ENCODE results near the gene RNF151. TPM values are rescaled to one million over a fixed set of nuclear protein-coding genes. Genes with fewer than 3 reads are reported as not detected.

The RNF151 gene
- total and polyA plus RNA-seq, 2 donors from 2014 or later, result not detected

DNA sequence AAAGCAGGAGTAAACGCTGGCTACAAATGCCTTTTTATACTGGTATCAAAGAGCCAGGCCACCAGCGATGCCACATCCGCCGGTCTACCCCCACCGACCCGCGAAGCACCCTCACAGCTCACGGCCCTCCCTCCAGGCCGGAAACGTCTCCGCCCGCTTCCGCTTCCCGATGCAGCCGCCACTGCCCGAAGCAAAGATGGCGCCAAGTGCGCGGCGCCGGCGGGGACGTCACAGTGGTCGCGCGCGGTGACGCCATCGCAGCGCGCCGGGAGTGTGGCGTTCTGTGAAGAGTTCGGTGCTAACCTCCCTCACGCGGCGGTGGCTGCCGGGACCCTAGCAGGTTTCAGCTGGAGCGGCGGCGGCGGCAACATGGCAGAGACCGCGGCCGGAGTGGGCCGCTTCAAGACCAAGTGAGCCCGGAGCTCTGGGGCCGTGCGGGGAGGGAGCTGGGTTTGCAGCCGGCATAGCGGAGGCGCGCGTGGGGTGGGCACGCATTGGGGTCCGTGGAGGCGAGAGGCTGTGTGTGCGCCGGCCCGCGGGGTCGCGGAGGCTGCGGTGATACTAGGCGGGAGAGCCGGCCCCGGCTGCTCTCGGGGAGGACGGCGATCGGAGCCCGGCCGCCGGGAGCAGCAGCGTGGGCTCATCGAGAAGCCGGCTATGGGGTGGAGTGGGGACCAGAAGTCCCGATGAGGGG is 5.3 kb downstream of the RNF151 start, which contains the start of gene TBL3:
Gene TBL3 (plus strand): TSS at position 258 of the 694 bp plus-strand sequence. CDS start 112 bp downstream, at position 370.
- peak within 1 kb of the TSS; percentile 88 to 95 for H3K27ac ChIP-seq (ENCODE audit: low read depth in 2 of 2, low read length in 2 of 2)
- no peaks in the 10 kb centered on the region for H3K27me3 ChIP-seq (ENCODE audit: control insufficient read depth, insufficient read depth, low read length)
- no peak for FAIRE-seq
- H3K9ac ChIP-seq (ENCODE audit: low read length in 3 of 3), result peak within 1 kb of the TSS; percentile 73 to 94 (median 78)
- H3K9me3 ChIP-seq (ENCODE audit: control insufficient read depth in 2 of 3, insufficient read depth in 1 of 3, low read length in 3 of 3), result no peaks in the 10 kb centered on the region
- peak within 1 kb of the TSS; percentile 87 to 90 (median 90) for H3K4me3 ChIP-seq (ENCODE audit: low read length in 3 of 3)
- DNase-seq, result peak; percentile 96 to 98 (median 97)
- H3K36me3 ChIP-seq (ENCODE audit: control insufficient read depth in 2 of 3, insufficient read depth in 3 of 3, low read length in 3 of 3), result peaks cover 0 to 20% (median 12%) of the 10 kb centered on the region in 3 donors
- TF ChIP-seq, protein P1, sequence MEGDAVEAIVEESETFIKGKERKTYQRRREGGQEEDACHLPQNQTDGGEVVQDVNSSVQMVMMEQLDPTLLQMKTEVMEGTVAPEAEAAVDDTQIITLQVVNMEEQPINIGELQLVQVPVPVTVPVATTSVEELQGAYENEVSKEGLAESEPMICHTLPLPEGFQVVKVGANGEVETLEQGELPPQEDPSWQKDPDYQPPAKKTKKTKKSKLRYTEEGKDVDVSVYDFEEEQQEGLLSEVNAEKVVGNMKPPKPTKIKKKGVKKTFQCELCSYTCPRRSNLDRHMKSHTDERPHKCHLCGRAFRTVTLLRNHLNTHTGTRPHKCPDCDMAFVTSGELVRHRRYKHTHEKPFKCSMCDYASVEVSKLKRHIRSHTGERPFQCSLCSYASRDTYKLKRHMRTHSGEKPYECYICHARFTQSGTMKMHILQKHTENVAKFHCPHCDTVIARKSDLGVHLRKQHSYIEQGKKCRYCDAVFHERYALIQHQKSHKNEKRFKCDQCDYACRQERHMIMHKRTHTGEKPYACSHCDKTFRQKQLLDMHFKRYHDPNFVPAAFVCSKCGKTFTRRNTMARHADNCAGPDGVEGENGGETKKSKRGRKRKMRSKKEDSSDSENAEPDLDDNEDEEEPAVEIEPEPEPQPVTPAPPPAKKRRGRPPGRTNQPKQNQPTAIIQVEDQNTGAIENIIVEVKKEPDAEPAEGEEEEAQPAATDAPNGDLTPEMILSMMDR (IDR thresholded peaks at IDR 0.05; ENCODE audit: borderline replicate concordance, extremely low read depth, insufficient read depth), result peak; percentile 26
- intact Hi-C loops (cut with DNase I), result no loop called here
- peaks cover 0 to 11% (median 4%) of the 10 kb centered on the region in 3 donors for H3K4me1 ChIP-seq (ENCODE audit: control insufficient read depth in 2 of 3, insufficient read depth in 2 of 3, low read depth in 1 of 3, low read length in 3 of 3)

DNA sequence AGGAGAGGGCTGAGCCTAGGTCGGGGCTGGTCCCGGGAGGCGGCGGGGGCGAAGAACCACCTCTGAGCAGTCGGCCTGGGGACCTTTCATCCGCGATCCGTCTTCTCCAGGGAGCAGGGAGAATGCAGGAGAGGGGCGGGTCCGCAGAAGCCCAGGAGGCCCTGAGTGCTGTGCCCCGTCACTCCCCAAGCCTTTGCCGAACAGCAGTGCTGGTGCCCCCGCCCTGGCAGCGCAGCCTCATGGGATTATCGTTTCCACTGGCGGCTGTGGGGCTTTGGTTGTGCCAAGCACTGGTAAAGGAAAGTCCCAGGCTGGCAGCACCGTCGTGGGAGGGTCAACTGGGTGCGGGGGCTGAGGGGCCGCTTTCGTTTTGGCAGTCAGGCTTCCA is 5.8 kb downstream of the RNF151 start:
- peaks cover 0 to 11% (median 4%) of the 10 kb centered on the region in 3 donors for H3K4me1 ChIP-seq (ENCODE audit: control insufficient read depth in 2 of 3, insufficient read depth in 2 of 3, low read depth in 1 of 3, low read length in 3 of 3)
- FAIRE-seq (no peak), DNase-seq (peak in 2 of 5 donors; percentile 66 to 80)
- TF ChIP-seq, protein P1 (IDR thresholded peaks at IDR 0.05; ENCODE audit: borderline replicate concordance, extremely low read depth, insufficient read depth), result no peak
- H3K36me3 ChIP-seq (ENCODE audit: control insufficient read depth in 2 of 3, insufficient read depth in 3 of 3, low read length in 3 of 3), result peaks cover 0 to 21% (median 13%) of the 10 kb centered on the region in 3 donors
- intact Hi-C loops (cut with DNase I), result no loop called here
- H3K27ac ChIP-seq (ENCODE audit: low read depth in 2 of 2, low read length in 2 of 2), result no peak overlapping the region
- H3K4me3 ChIP-seq (ENCODE audit: low read length in 3 of 3), result peak overlapping the region; percentile 87 to 90 (median 90)
- peak overlapping the region in 2 of 3 donors; percentile 73 to 94 for H3K9ac ChIP-seq (ENCODE audit: low read length in 3 of 3)
- no peaks in the 10 kb centered on the region for H3K9me3 ChIP-seq (ENCODE audit: control insufficient read depth in 2 of 3, insufficient read depth in 1 of 3, low read length in 3 of 3)
- no peaks in the 10 kb centered on the region for H3K27me3 ChIP-seq (ENCODE audit: control insufficient read depth, insufficient read depth, low read length)

DNA sequence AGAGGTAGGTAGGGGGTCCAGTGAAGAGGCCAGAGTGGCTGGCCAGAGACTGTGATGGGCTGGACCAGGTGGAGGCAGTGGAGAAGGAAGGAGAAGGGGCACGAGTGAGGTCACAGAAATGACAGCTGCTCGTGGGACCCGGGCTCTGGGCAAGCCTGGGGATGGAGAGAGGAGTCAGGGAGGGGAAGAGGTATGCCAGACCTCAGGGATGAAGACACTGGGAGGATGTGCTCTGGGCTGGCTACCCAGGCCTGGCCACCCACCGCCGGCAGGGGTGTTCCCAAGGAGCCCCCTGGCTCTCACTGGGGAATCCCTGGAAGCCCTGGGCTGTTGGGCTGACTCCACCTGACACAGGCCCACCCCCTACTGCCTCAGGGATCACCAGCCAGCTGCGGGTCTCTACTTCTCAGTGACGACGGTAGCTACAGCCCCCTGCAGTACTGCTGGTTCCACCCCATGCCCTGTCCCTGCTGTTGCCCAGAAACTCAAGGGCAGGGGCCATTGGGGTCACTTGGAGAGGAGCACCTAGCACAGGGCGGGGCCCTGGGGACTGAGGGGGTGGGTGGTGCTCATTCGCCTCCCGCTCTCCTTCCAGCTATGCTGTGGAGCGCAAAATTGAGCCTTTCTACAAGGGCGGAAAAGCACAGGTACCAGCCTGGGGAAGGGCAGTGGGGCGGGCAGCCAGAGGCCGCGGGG is 7.0 kb downstream of the RNF151 start:
- intact Hi-C loops (cut with DNase I), result no loop called here
- FAIRE-seq (no peak), DNase-seq (peak in 1 of 5 donors; percentile 66)
- Histone ChIP-seq H3K27me3 (ENCODE audit: control insufficient read depth, insufficient read depth, low read length) (no peaks in the 10 kb centered on the region), H3K4me1 (ENCODE audit: control insufficient read depth in 2 of 3, insufficient read depth in 2 of 3, low read depth in 1 of 3, low read length in 3 of 3) (peaks cover 0 to 11% (median 4%) of the 10 kb centered on the region in 3 donors), H3K9me3 (ENCODE audit: control insufficient read depth in 2 of 3, insufficient read depth in 1 of 3, low read length in 3 of 3) (no peaks in the 10 kb centered on the region), H3K9ac (ENCODE audit: low read length in 3 of 3) (no peak overlapping the region), H3K27ac (ENCODE audit: low read depth in 2 of 2, low read length in 2 of 2) (no peak overlapping the region), H3K36me3 (ENCODE audit: control insufficient read depth in 2 of 3, insufficient read depth in 3 of 3, low read length in 3 of 3) (peaks cover 0 to 21% (median 13%) of the 10 kb centered on the region in 3 donors), H3K4me3 (ENCODE audit: low read length in 3 of 3) (no peak overlapping the region)
- TF ChIP-seq, protein P1 (IDR thresholded peaks at IDR 0.05; ENCODE audit: borderline replicate concordance, extremely low read depth, insufficient read depth), result no peak
